Measurements from ENCODE around the gene PSME3IP1.

GRCh38 chr16:57112403-57113041 lies 73.3 kb downstream of the PSME3IP1 start:
- no peak for TF ChIP-seq YY1 (IDR thresholded peaks at IDR 0.05; ENCODE audit: insufficient read depth, insufficient read length)
- TF ChIP-seq ZNF274 (IDR thresholded peaks at IDR 0.05; ENCODE audit: low read depth, low read length) = no peak
- TF ChIP-seq SUZ12 (IDR thresholded peaks at IDR 0.05; ENCODE audit: extremely low read depth, insufficient read depth, insufficient read length) = no peak

Data from NT2/D1 (cell line).